ENCODE measurements around the gene WASF2.

The WASF2 gene

DNA sequence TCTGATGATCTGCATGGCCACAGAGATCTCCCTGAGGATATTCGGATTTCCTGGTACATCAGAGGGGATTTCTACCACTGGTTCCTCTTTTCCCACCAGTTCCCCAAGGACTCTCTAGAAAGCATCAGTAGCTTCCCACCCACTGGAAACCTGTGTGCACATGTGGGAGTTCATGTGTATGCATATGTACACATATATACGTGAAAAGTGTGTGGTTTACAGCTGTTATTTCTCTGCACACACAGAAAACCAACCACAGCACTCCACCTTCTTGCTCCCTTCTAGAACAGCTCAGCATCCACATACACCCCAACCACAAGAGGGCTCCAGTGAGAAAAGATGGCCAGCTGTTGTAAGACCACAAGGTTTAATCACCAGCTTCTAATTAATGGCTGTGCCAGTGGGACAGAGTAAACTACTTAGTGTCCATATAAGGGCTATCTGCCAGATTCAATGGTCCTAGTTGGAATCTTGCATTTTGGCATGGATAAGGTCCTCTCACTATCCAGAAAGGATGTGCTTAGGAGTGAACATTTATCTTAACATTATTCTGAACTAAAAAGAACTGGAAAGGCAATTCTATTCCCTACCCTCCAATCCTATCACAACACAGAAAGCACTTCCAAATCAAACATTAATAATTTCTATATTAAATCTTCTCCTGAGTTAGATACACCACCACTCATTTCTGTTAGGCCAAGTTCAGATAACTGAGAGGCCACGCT lies 73.4 kb downstream of the WASF2 start:
- H3K79me2 ChIP-seq, result peaks cover 4% of the 10 kb centered on the region
- H2AFZ ChIP-seq, result no peak overlapping the region
- peaks cover 9% of the 10 kb centered on the region for H3K4me1 ChIP-seq
- H3K36me3 ChIP-seq (ENCODE audit: control insufficient read depth, insufficient read depth, low read length), result no peaks in the 10 kb centered on the region
- H3K9ac ChIP-seq, result no peak overlapping the region
- no peak overlapping the region for H3K27ac ChIP-seq
- H3K4me2 ChIP-seq (ENCODE audit: low read length), result no peak overlapping the region
- H3K9me3 ChIP-seq (ENCODE audit: control insufficient read depth, low read length), result no peaks in the 10 kb centered on the region
- H3K27me3 ChIP-seq (ENCODE audit: control insufficient read depth, insufficient read depth, low read length), result no peaks in the 10 kb centered on the region
- TF ChIP-seq, protein P1, sequence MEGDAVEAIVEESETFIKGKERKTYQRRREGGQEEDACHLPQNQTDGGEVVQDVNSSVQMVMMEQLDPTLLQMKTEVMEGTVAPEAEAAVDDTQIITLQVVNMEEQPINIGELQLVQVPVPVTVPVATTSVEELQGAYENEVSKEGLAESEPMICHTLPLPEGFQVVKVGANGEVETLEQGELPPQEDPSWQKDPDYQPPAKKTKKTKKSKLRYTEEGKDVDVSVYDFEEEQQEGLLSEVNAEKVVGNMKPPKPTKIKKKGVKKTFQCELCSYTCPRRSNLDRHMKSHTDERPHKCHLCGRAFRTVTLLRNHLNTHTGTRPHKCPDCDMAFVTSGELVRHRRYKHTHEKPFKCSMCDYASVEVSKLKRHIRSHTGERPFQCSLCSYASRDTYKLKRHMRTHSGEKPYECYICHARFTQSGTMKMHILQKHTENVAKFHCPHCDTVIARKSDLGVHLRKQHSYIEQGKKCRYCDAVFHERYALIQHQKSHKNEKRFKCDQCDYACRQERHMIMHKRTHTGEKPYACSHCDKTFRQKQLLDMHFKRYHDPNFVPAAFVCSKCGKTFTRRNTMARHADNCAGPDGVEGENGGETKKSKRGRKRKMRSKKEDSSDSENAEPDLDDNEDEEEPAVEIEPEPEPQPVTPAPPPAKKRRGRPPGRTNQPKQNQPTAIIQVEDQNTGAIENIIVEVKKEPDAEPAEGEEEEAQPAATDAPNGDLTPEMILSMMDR (IDR thresholded peaks at IDR 0.05), result peak; percentile 46
- H3K4me3 ChIP-seq (ENCODE audit: low read depth, low read length), result no peak overlapping the region

GRCh38 chr1:27414091-27414490 lies 75.9 kb downstream of the WASF2 start:
- H3K27ac ChIP-seq, result no peak overlapping the region
- no peaks in the 10 kb centered on the region for H3K27me3 ChIP-seq (ENCODE audit: control insufficient read depth, insufficient read depth, low read length)
- H3K79me2 ChIP-seq, result no peaks in the 10 kb centered on the region
- H3K4me2 ChIP-seq (ENCODE audit: low read length), result no peak overlapping the region
- no peaks in the 10 kb centered on the region for H3K9me3 ChIP-seq (ENCODE audit: control insufficient read depth, low read length)
- H3K4me1 ChIP-seq, result peaks cover 9% of the 10 kb centered on the region
- H2AFZ ChIP-seq, result no peak overlapping the region
- TF ChIP-seq, protein P1 (IDR thresholded peaks at IDR 0.05), result no peak
- H3K4me3 ChIP-seq (ENCODE audit: low read depth, low read length), result no peak overlapping the region
- no peaks in the 10 kb centered on the region for H3K36me3 ChIP-seq (ENCODE audit: control insufficient read depth, insufficient read depth, low read length)
- no peak overlapping the region for H3K9ac ChIP-seq

- Histone ChIP-seq H3K9ac (no peak overlapping the region), H3K79me2 (no peaks in the 10 kb centered on the region), H3K4me1 (peaks cover 9% of the 10 kb centered on the region), H3K27me3 (ENCODE audit: control insufficient read depth, insufficient read depth, low read length) (no peaks in the 10 kb centered on the region), H2AFZ (no peak overlapping the region), H3K27ac (no peak overlapping the region), H3K4me3 (ENCODE audit: low read depth, low read length) (no peak overlapping the region), H3K9me3 (ENCODE audit: control insufficient read depth, low read length) (no peaks in the 10 kb centered on the region), H3K36me3 (ENCODE audit: control insufficient read depth, insufficient read depth, low read length) (no peaks in the 10 kb centered on the region), H3K4me2 (ENCODE audit: low read length) (no peak overlapping the region)
- TF ChIP-seq, protein P1 (IDR thresholded peaks at IDR 0.05), result no peak
These were observed 77.0 kb downstream of the WASF2 start for GRCh38 chr1:27413004-27413403.

DNA sequence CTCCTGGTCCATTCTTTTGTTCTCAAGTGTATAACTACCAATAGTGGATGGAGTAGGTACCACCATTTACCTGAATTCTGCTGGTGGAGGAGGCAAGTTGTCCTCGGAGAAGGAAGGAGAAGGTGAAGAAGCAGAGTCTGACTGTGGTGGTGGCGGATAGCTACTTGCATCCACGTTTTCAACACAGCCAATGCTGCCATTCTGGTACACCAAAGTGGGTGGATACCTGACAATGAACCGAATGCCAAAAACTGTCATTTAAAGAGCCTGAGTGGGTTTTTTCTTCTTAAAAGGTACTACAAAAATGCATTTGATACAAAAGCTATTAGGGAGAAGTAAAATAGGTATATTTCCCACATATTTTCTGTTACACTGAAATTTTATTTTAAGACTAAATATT lies 77.5 kb downstream of the WASF2 start:
- H3K36me3 ChIP-seq (ENCODE audit: control insufficient read depth, insufficient read depth, low read length), result no peaks in the 10 kb centered on the region
- TF ChIP-seq, protein P1 (IDR thresholded peaks at IDR 0.05), result no peak
- H3K27ac ChIP-seq, result no peak overlapping the region

GRCh38 chr1:27410709-27411108 lies 79.3 kb downstream of the WASF2 start:
- no peaks in the 10 kb centered on the region for H3K79me2 ChIP-seq
- TF ChIP-seq, protein P1 (IDR thresholded peaks at IDR 0.05), result no peak
- no peaks in the 10 kb centered on the region for H3K9me3 ChIP-seq (ENCODE audit: control insufficient read depth, low read length)
- no peaks in the 10 kb centered on the region for H3K27me3 ChIP-seq (ENCODE audit: control insufficient read depth, insufficient read depth, low read length)
- H3K4me2 ChIP-seq (ENCODE audit: low read length), result no peak overlapping the region
- H3K4me1 ChIP-seq, result peaks cover 9% of the 10 kb centered on the region
- H3K4me3 ChIP-seq (ENCODE audit: low read depth, low read length), result no peak overlapping the region
- no peak overlapping the region for H3K9ac ChIP-seq
- no peak overlapping the region for H3K27ac ChIP-seq
- no peak overlapping the region for H2AFZ ChIP-seq
- H3K36me3 ChIP-seq (ENCODE audit: control insufficient read depth, insufficient read depth, low read length), result no peaks in the 10 kb centered on the region

More for the DNA sequence above, 77.5 kb downstream of the WASF2 start:
- Histone ChIP-seq H3K4me3 (ENCODE audit: low read depth, low read length) (no peak overlapping the region), H3K79me2 (no peaks in the 10 kb centered on the region), H3K27me3 (ENCODE audit: control insufficient read depth, insufficient read depth, low read length) (no peaks in the 10 kb centered on the region), H3K9ac (no peak overlapping the region), H2AFZ (no peak overlapping the region), H3K9me3 (ENCODE audit: control insufficient read depth, low read length) (no peaks in the 10 kb centered on the region), H3K4me1 (peaks cover 9% of the 10 kb centered on the region), H3K4me2 (ENCODE audit: low read length) (no peak overlapping the region)

Measured in parathyroid adenoma (tissue), 2 donors.